Adrenal gland (tissue), 12 donors: ENCODE data around the gene GIPR. TPM values are rescaled to one million over a fixed set of nuclear protein-coding genes. Genes with fewer than 3 reads are reported as not detected.
A peak's percentile ranks its signal among the peaks of the same experiment; 100 is the strongest.

Experiments used
- DNase-seq, 7 donors: peaks; one replicate each; pipeline ENCODE4 v3.0.0-alpha.2; 2019 to 2020
- H3K27ac ChIP-seq, 5 donors: fragments of 200-600 bp; sonication (generic) in 4 of 5; 1 replicate in 3 of 5; 2 replicates in 2 of 5; pipeline versions ENCODE4 v1.5.1 to v1.8.0; 2016 to 2020; ENCODE audit warnings: mild to moderate bottlenecking in 1 of 5
- H3K27me3 ChIP-seq: fragments of 200-600 bp; 2 replicates; pipeline ENCODE4 v1.8.0; 2021
- H3K36me3 ChIP-seq, 2 donors: fragments of 200-600 bp; replicated peaks in 1 of 2; 1 replicate in 1 of 2; 2 replicates in 1 of 2; pipeline versions ENCODE4 v1.5.1 to v1.8.0; 2018 to 2022
- H3K4me1 ChIP-seq, 2 donors: fragments of 200-600 bp; replicated peaks in 1 of 2; 1 replicate in 1 of 2; 2 replicates in 1 of 2; pipeline versions ENCODE4 v1.5.1 to v1.8.0; 2018 to 2021
- H3K4me3 ChIP-seq, 4 donors: fragments of 200-600 bp; sonication (generic) in 3 of 4; one replicate each; pipeline ENCODE4 v1.5.1; 2016 to 2018
- H3K9me3 ChIP-seq, 3 donors: fragments of 200-600 bp; sonication (generic) in 1 of 3; replicated peaks in 1 of 3; 1 replicate in 2 of 3; 2 replicates in 1 of 3; pipeline versions ENCODE4 v1.5.1 to v1.8.0; 2016 to 2021
- CTCF ChIP-seq, 6 experiments: fragments of 450-650 bp in 4 of 6; fragments of 200-600 bp in 2 of 6; sonication (generic) in 1 of 6; IDR thresholded peaks; 1 replicate in 5 of 6; 2 replicates in 1 of 6; pipeline versions ENCODE4 v1.5.1 to v1.8.0; 2016 to 2021; ENCODE audit warnings: antibody characterized with exemption in 6 of 6, mild to moderate bottlenecking in 2 of 6, moderate library complexity in 1 of 6
- POLR2A ChIP-seq, 2 donors: fragments of 450-650 bp; IDR thresholded peaks; one replicate each; pipeline ENCODE4 v1.6.1; 2017; ENCODE audit warnings: antibody characterized with exemption in 2 of 2, mild to moderate bottlenecking in 2 of 2, moderate library complexity in 1 of 2
- whole genome bisulfite sequencing, 4 donors: extraction: QIAGEN DNeasy Blood & Tissue Kit in 2 of 4; methylation state at CpG; one replicate each; pipeline versions ENCODE4 v1.1.5 to v1.1.7; 2013 to 2017; 5-methylcytosine and 5-hydroxymethylcytosine counted together
- intact Hi-C, 2 donors: fragments of 100-400 bp; cut with DNase I; formaldehyde crosslinking; loops; one replicate each; pipeline versions ENCODE4 v1.14.1 to v1.15.0; 2022 to 2023
- polyA plus RNA-seq, 3 donors: library from polyadenylated mRNA; stranded (reverse); fragments of 200-250 nt in 2 of 3; fragments of 350-450 nt in 1 of 3; fragmentation: Illumina TruSeq in 1 of 3; extraction: RNeasy Lipid Tissue Mini Kit (QIAGEN cat#74804) in 1 of 3; gene quantifications; one replicate each; pipeline ENCODE4 v1.2.3, GENCODE V29; 2013 to 2014
- total RNA-seq, 9 donors: library from RNA; depleted of rRNA in 4 of 9; stranded (reverse); fragments of >200 nt in 4 of 9; fragments of 120-200 nt in 1 of 9; fragmentation: NEBNext Ultra II Directional in 1 of 9; extraction: Animal tissue kit (Norgen Biotek cat#: 25700) in 1 of 9; gene quantifications; one replicate each; pipeline versions ENCODE4 v1.1.0 to v1.2.4, GENCODE V29; 2013 to 2023
- donor health status: healthy with polysubstance abuse.
- donor health status: Bipolar disorder and iron deficiency.
- donor health status: DM: yes; HTN: yes; CAD: no.
- donor health status: DM: no; HTN: no; CAD: no.
- donor health status: DM: no; HTN: no; CAD: no.
- donor health status: DM: yes; HTN: yes; CAD: no.

The GIPR gene
- total and polyA plus RNA-seq, 12 donors = 0.28 to 1.8 (median 0.83) TPM; not detected in 4

DNA sequence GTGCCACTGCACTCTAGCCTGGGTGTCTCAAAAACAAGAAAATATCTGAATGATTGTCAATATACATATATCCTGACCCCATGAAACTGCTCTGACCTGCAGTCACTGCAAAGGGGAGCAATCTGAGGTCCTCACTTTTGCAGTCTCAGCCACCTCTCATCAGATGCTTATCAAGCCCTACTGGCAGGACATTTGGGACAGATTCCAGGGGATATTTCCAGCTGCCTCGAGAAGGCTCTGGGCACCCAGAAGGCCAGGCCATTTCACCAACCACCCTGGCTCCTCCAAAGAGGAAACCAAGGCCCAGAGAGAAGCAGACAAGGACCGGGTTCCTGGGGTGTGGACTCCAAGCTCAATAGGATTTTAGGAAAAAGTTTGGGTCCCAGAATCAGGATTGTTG is 31.1 kb upstream of the GIPR start:
- intact Hi-C loops = no loop called here
- no peaks in the 10 kb centered on the region for H3K9me3 ChIP-seq
- WGBS, 4 donors = 38 to 72% (median 58%) methylated on average over 1 to 2 of the region's 2 CpGs
- no peak for TF ChIP-seq POLR2A (IDR thresholded peaks at IDR 0.05)
- TF ChIP-seq CTCF (IDR thresholded peaks at IDR 0.05) = no peak
- peak in 3 of 7 donors; percentile 47 to 59 (median 51) for DNase-seq
- H3K27me3 ChIP-seq = no peaks in the 10 kb centered on the region
- H3K4me1 ChIP-seq = peaks cover 12 to 46% of the 10 kb centered on the region in 2 donors
- H3K4me3 ChIP-seq = no peak overlapping the region
- H3K27ac ChIP-seq = peak overlapping the region in 3 of 5 donors; percentile 9 to 52 (median 36)
- H3K36me3 ChIP-seq = no peaks in the 10 kb centered on the region

- peak in 6 of 7 donors; percentile 57 to 74 (median 64) for DNase-seq
- H3K36me3 ChIP-seq = no peaks in the 10 kb centered on the region
- H3K4me3 ChIP-seq = peak overlapping the region in 2 of 4 donors; percentile 38 to 63
- 67 to 73% (median 71%) methylated on average over 12 to 19 of the region's 19 CpGs for WGBS, 4 donors
- no peaks in the 10 kb centered on the region for H3K9me3 ChIP-seq
- intact Hi-C loops = no loop called here
- H3K27ac ChIP-seq = peak overlapping the region; percentile 28 to 87 (median 59)
- TF ChIP-seq POLR2A (IDR thresholded peaks at IDR 0.05) = peak in 1 of 2 donors; percentile 62
- TF ChIP-seq CTCF (IDR thresholded peaks at IDR 0.05) = no peak
- H3K4me1 ChIP-seq = peaks cover 21 to 54% of the 10 kb centered on the region in 2 donors
- H3K27me3 ChIP-seq = no peaks in the 10 kb centered on the region
Measured at GRCh38 chr19:45637890-45638667, 29.9 kb upstream of the GIPR start.

- WGBS, 4 donors = 2 to 10% (median 6%) methylated on average over 36 to 52 of the region's 52 CpGs
- H3K27me3 ChIP-seq = no peaks in the 10 kb centered on the region
- intact Hi-C loops = no loop called here
- TF ChIP-seq CTCF (IDR thresholded peaks at IDR 0.05) (no peak), POLR2A (IDR thresholded peaks at IDR 0.05) (no peak)
- H3K4me3 ChIP-seq = peak within 1 kb of the TSS in 3 of 4 donors; percentile 37 to 63 (median 38)
- no peaks in the 10 kb centered on the region for H3K9me3 ChIP-seq
- no peaks in the 10 kb centered on the region for H3K36me3 ChIP-seq
- peak in 4 of 7 donors; percentile 39 to 59 (median 52) for DNase-seq
- peaks cover 23 to 55% of the 10 kb centered on the region in 2 donors for H3K4me1 ChIP-seq
- H3K27ac ChIP-seq = peak within 1 kb of the TSS; percentile 28 to 87 (median 59)
Measured at GRCh38 chr19:45638930-45639729, 28.9 kb upstream of the GIPR start, which contains the start of gene EML2. TSS of gene EML2 (minus strand) at chr19:45639397. CDS start at chr19:45639376, 21 bp downstream.

DNA sequence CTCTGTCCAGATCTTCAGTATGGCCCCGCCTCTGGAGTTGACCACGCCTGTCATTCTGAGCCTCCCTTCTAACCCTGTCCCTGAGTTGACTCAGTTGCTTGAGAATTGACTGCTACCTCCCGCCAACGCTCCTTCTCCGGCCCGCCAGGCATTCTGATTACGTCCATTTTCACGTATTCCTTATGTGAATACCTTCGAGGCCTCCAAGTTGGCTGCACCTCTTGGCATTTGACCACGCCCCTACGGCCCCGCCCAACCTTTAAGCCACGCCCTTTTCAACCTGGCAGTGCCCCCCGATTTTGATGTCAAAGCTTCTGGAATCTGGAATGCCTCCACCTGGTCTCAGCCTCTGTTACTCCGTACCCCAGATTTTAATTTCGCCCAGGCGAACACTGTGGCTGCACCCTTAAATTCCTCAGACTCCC is 27.2 kb upstream of the GIPR start:
- 56 to 61% (median 57%) methylated on average over 17 of the region's 17 CpGs for WGBS, 4 donors
- H3K27ac ChIP-seq = peak overlapping the region; percentile 21 to 94 (median 87)
- peaks cover 23 to 55% of the 10 kb centered on the region in 2 donors for H3K4me1 ChIP-seq
- no peak overlapping the region for H3K4me3 ChIP-seq
- intact Hi-C loops = loop anchor here in 1 of 2 donors (5.0 to 10.0 kb wide), 2 partner anchors 39 to 116 kb away; partner anchors contain the start of gene GPR4
- no peaks in the 10 kb centered on the region for H3K9me3 ChIP-seq
- TF ChIP-seq POLR2A (IDR thresholded peaks at IDR 0.05) (peak in 1 of 2 donors; percentile 23), CTCF (IDR thresholded peaks at IDR 0.05) (no peak)
- H3K27me3 ChIP-seq = no peaks in the 10 kb centered on the region
- DNase-seq = peak in 4 of 7 donors; percentile 38 to 59 (median 48)
- H3K36me3 ChIP-seq = no peaks in the 10 kb centered on the region
